CD4-positive, alpha-beta T cell treated with Interleukin-21 for 1 hour (primary cell): Measurements from ENCODE around the gene RPS19BP1.

Experiments
- DNase-seq: peaks from one replicate; pipeline ENCODE4 v3.0.0-alpha.2; 2020

Gene RPS19BP1

GRCh38 chr22:39532215-39533073 lies at the start of gene RPS19BP1:
TSS of gene RPS19BP1 (minus strand) at chr22:39532748. CDS start at chr22:39532738, 10 bp downstream.
- peak; percentile 100 for DNase-seq

GRCh38 chr22:39581303-39581702 lies 48.8 kb upstream of the RPS19BP1 start:
- DNase-seq: no peak

GRCh38 chr22:39580795-39581194 lies 48.2 kb upstream of the RPS19BP1 start:
- no peak for DNase-seq

GRCh38 chr22:39580006-39580441 lies 47.5 kb upstream of the RPS19BP1 start:
- no peak for DNase-seq

GRCh38 chr22:39577900-39578299 lies 45.4 kb upstream of the RPS19BP1 start:
- no peak for DNase-seq

GRCh38 chr22:39577366-39577765 lies 44.8 kb upstream of the RPS19BP1 start:
- no peak for DNase-seq

GRCh38 chr22:39576027-39576426 lies 43.5 kb upstream of the RPS19BP1 start:
- no peak for DNase-seq

GRCh38 chr22:39575552-39575825 lies 42.9 kb upstream of the RPS19BP1 start:
- no peak for DNase-seq

- DNase-seq: no peak
Observed at GRCh38 chr22:39574779-39575551, 42.4 kb upstream of the RPS19BP1 start.

- DNase-seq: no peak
Observed at GRCh38 chr22:39571538-39571937, 39.0 kb upstream of the RPS19BP1 start.

GRCh38 chr22:39570665-39571064 lies 38.1 kb upstream of the RPS19BP1 start, which contains the start of gene CACNA1I:
TSS of gene CACNA1I (plus strand) at chr22:39570753. CDS start at chr22:39570753, 0 bp downstream.
- DNase-seq: no peak

GRCh38 chr22:39570226-39570625 lies 37.7 kb upstream of the RPS19BP1 start:
- no peak for DNase-seq

GRCh38 chr22:39569066-39569465 lies 36.5 kb upstream of the RPS19BP1 start:
- DNase-seq: no peak

GRCh38 chr22:39568278-39568981 lies 35.9 kb upstream of the RPS19BP1 start:
- DNase-seq: no peak

GRCh38 chr22:39567135-39567946 lies 34.8 kb upstream of the RPS19BP1 start:
- peak; percentile 52 for DNase-seq

GRCh38 chr22:39565414-39565944 lies 32.9 kb upstream of the RPS19BP1 start:
- no peak for DNase-seq

- no peak for DNase-seq
Observed at GRCh38 chr22:39563571-39564428, 31.3 kb upstream of the RPS19BP1 start.

GRCh38 chr22:39562839-39563489 lies 30.4 kb upstream of the RPS19BP1 start:
- DNase-seq: no peak

GRCh38 chr22:39560127-39560526 lies 27.6 kb upstream of the RPS19BP1 start:
- no peak for DNase-seq

GRCh38 chr22:39559456-39560105 lies 27.0 kb upstream of the RPS19BP1 start:
- no peak for DNase-seq
